Mammary epithelial cell (primary cell): ENCODE data around the gene CFAP298.

ENCODE experiments used
- EZH2 ChIP-seq: IDR thresholded peaks from 2 replicates; pipeline ENCODE4 v1.6.1; 2012; ENCODE audit warnings: low read length, inconsistent platforms, borderline replicate concordance
- TF ChIP-seq, protein P1 (sequence below), 2 donors: IDR thresholded peaks in 1 of 2; conservative IDR thresholded peaks in 1 of 2; 2 replicates each; pipeline ENCODE4 v1.5.1; 2011 to 2012; ENCODE audit warnings: inconsistent platforms in 2 of 2, low read length in 2 of 2, mild to moderate bottlenecking in 2 of 2, control low read depth in 1 of 2, low read depth in 1 of 2; ENCODE audit not compliant: insufficient read depth in 1 of 2; ENCODE audit errors: extremely low read depth in 1 of 2

DNA sequence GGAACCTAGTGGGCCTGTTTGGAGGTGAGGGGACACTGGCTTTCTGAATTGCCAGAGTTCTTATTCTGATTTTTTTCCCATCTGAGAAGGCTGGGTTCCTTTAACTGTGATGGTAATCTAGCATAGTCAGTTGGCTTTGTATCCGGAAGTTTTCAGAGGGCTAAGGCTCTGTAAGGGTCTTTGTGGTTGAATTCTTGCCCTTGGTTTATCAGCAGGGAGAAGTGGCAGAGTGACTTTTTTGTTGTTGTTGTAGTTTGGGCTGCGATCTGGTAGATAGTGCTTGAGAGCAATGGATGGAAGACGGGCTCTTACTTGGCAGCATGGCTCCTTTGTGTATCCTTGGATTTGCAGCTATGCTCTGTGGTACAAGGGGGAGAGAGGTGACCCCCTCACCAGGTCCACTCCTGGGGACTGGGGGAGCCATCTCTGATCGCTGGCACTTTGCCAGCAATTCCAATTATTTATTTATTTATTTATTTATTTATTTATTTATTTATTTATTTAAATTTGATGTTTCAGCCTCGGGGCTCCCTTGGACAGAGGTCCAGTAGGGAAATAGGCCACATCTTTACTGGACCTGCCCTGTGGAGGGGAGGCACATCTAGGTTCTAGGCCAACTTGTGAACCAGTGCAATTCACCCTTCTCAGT is 45.3 kb downstream of the CFAP298 start:
- TF ChIP-seq, protein P1, sequence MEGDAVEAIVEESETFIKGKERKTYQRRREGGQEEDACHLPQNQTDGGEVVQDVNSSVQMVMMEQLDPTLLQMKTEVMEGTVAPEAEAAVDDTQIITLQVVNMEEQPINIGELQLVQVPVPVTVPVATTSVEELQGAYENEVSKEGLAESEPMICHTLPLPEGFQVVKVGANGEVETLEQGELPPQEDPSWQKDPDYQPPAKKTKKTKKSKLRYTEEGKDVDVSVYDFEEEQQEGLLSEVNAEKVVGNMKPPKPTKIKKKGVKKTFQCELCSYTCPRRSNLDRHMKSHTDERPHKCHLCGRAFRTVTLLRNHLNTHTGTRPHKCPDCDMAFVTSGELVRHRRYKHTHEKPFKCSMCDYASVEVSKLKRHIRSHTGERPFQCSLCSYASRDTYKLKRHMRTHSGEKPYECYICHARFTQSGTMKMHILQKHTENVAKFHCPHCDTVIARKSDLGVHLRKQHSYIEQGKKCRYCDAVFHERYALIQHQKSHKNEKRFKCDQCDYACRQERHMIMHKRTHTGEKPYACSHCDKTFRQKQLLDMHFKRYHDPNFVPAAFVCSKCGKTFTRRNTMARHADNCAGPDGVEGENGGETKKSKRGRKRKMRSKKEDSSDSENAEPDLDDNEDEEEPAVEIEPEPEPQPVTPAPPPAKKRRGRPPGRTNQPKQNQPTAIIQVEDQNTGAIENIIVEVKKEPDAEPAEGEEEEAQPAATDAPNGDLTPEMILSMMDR (conservative IDR thresholded peaks at IDR 0.05 in 1 of 2, IDR thresholded peaks at IDR 0.05 in 1 of 2; ENCODE audit: extremely low read depth in 1 of 2, insufficient read depth in 1 of 2, low read depth in 1 of 2, low read length in 2 of 2) = no peak
- no peak for TF ChIP-seq EZH2
